GM20000 (cell line): ENCODE measurements around the gene DIS3L2.
"Not testable (repeated sequence)": the region's sequence is repeated elsewhere in the genome, so short reads cannot be mapped to it uniquely, and the experiment has no call there.

Experiments used
- DNase-seq: peaks from one replicate; pipeline ENCODE4 v3.0.0; 2012; ENCODE audit warnings: low spot score
- TF ChIP-seq, protein P1 (sequence below): IDR thresholded peaks from 2 replicates; pipeline ENCODE4 v1.5.1; 2012; ENCODE audit warnings: mild to moderate bottlenecking, control low read depth; ENCODE audit errors: extremely low read depth, missing control alignments

Gene DIS3L2

DNA sequence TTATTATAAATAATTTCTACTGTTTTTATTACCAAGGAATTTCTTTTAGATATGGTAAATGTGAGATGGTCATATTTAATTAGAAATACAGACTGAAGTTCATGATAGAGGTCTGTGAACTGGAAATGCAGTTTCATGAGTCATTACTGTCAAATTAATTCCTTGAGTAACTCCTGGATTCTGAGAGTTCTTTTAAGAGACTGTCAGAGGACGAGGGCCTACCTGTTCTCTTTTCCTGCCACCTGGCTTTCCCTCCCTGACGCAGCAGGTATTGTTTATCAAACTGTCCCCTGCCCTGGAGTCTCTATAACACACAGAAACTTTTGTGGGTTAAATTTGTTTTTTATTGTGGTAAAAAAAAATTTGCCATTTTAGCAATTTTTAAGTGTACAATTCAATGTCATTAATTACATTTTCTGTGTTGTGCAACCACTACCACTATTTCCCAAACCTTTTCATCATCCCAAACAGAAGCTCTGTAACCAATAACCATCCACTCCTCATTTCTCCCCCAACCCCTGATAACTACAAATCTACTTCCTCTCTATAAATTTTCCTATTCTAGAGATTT lies 142.6 kb downstream of the DIS3L2 start:
- TF ChIP-seq, protein P1, sequence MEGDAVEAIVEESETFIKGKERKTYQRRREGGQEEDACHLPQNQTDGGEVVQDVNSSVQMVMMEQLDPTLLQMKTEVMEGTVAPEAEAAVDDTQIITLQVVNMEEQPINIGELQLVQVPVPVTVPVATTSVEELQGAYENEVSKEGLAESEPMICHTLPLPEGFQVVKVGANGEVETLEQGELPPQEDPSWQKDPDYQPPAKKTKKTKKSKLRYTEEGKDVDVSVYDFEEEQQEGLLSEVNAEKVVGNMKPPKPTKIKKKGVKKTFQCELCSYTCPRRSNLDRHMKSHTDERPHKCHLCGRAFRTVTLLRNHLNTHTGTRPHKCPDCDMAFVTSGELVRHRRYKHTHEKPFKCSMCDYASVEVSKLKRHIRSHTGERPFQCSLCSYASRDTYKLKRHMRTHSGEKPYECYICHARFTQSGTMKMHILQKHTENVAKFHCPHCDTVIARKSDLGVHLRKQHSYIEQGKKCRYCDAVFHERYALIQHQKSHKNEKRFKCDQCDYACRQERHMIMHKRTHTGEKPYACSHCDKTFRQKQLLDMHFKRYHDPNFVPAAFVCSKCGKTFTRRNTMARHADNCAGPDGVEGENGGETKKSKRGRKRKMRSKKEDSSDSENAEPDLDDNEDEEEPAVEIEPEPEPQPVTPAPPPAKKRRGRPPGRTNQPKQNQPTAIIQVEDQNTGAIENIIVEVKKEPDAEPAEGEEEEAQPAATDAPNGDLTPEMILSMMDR = no peak
- DNase-seq = no peak

DNA sequence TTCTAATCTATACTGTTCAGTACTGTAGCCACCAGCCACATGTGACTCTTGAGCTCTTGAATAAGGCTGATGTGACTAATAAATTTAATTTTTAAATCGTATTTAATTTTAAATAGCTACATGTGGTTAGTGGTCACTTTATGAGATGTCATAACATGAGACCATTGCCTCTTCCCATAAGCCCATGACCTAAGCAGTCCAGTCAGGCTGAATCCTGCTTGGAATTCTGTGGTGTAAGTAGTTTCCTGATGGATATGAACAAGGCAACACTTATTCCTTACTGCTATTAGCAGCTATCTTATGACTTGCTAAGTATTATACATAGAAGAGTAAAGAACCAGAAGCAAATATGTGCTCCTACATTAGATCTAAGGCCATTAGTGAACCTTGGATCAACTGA lies 150.0 kb downstream of the DIS3L2 start:
- no peak for DNase-seq
- TF ChIP-seq, protein P1 = no peak

DNA sequence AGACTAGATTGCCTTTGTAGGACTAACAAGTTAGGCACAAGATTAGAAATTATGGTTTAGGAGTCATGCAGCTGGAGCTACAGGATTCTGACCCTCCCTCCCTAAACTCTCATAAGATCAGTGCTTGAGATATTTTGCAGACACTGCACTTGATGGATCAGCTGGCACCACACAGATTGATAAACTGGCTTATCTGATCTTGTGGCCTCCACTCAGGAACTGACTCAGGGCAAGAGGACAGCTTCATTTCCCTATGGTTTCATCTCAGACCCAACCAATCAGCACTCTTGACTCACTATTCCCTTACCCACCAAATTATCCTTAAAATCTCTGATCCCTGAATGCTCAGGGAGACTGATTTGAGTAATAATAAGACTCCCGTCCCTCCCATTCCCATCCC lies 152.3 kb downstream of the DIS3L2 start:
- no peak for DNase-seq
- TF ChIP-seq, protein P1 = no peak

DNA sequence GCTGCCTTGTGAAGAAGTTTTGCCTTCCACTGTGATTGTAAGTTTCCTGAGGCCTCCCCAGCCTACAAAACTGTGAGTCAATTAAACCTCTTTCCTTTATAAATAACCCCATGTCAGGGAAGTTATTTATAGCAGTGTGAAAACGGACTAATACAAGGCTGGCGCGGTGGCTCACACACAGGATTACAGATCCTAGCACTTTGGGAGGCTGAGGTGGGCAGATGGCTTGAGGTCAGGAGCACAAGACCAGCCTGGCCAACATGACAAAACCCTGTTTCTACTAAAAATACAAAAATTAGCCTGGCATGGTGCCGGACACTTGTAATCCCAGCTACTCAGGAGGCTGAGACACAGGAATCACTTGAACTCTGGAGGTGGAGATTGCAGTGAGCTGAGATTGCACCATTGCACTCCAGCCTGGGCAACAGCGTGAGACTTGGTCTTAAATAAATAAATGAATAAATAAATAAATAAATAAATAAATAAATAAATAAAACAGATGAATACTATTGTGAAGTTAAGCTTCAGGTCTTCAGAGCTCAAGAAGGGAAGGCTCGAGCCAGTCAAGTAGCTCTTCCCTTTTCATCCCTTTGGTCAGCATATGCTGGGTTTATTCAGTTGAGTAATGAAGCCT lies 154.3 kb downstream of the DIS3L2 start:
- DNase-seq = not testable (repeated sequence)

DNA sequence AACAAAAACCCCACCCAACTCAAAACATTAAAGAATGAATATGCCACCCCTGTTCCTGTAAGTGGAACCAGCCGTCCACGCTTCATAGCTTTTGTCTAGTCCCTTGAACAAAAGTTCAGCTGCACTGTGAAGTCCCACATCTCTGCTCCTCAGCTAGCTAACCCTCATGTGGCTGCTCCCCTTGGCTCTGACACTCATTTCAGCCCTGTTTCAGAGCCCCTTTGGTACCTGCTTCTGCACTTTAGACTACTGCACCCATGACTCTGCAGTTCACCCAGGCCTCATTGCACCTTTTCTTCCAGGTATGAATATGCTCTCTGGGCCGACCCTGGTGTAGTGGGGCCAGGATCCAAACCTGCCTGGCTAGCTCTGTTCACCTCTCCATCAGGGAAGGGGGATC lies 155.3 kb downstream of the DIS3L2 start:
- TF ChIP-seq, protein P1 = no peak
- no peak for DNase-seq

DNA sequence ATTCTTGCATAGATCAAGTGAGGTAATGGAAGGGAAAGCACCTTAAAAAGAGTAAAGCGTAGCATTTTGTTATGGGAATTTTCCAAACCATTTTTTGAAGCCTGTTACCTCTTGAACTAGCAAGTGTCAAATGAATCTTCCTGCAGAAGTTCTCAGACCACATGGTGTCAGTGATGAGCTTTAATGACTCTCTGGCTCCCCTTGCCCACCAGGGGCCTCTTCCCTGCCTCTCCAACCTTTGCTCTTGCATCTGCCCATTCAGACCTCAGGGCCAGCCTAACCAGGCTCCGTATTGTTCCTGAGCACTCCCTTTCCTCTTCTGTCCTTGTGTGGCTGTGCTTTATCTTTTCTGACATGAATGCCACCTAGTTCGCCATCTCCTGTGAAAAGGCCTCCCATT lies 155.9 kb downstream of the DIS3L2 start:
- TF ChIP-seq, protein P1 = no peak
- no peak for DNase-seq

DNA sequence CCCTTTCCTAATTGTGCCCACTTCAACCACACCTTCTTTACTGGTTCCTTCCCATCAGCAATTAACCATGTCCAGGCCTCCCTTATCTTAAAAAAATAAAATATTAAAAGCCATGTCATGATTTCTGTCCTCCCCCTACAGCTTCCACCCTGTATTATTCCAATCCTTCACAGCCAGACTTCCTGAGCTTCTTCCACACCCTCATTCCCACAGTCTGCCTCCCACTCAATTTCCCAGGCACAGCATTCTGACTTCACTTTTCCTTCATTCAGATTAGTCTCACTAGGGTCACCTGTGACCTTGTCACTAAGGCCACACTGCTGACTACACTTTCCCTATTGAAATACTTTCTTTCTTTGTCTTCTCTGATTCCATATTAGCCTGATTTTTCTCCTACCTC lies 159.4 kb downstream of the DIS3L2 start:
- DNase-seq = no peak
- TF ChIP-seq, protein P1 = no peak

DNA sequence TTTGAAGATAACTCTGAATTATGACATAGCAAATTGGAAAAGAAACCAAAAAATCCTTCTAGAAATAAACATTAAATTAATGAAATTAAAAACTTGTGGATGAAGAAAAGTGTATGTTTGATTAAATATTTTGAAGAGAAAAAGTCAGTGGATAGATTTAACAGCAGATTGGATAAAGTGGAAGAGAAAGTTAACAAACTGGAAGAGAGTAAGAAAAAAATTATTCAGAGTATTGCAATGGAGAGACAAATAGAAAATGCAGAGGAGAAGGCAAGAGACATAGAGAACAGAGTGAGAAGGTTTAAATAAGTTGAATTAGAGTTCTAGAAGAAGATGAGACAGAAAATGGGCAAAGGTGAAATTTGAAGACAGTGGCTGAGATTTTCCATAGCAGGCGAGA lies 162.8 kb downstream of the DIS3L2 start:
- TF ChIP-seq, protein P1 = no peak
- no peak for DNase-seq
